GM12872 (cell line): Measurements from ENCODE around the gene GRK1.
A peak's percentile ranks its signal among the peaks of the same experiment; 100 is the strongest.

ENCODE experiments used
- TF ChIP-seq, protein P1 (sequence below): IDR thresholded peaks from 3 replicates; pipeline ENCODE4 v1.5.1; 2011; ENCODE audit warnings: low read depth, mild to moderate bottlenecking, low read length, moderate library complexity; ENCODE audit not compliant: insufficient read depth

Gene GRK1

DNA sequence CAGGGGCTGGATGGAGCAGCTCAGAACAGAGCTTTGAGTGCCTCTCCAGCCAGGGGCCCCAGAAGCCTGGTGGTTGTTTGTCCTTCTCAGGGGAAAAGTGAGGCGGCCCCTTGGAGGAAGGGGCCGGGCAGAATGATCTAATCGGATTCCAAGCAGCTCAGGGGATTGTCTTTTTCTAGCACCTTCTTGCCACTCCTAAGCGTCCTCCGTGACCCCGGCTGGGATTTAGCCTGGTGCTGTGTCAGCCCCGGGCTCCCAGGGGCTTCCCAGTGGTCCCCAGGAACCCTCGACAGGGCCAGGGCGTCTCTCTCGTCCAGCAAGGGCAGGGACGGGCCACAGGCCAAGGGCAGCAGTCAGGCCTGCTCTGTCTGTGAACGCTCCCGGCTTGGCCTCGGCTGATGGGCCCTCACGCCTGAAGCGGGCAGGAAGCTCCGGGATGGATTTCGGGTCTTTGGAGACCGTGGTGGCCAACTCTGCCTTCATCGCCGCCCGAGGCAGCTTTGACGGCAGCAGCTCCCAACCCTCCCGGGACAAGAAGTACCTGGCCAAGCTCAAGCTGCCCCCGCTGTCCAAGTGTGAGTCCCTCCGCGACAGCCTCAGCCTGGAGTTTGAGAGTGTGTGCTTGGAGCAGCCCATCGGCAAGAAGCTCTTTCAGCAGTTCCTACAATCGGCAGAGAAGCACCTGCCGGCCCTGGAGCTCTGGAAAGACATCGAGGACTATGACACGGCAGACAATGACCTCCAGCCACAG lies at the start of gene GRK1:
Gene GRK1, plus strand, starts transcription at position 269 of the 751 bp plus-strand sequence. Its CDS starts 168 bp downstream, at position 437.
- TF ChIP-seq, protein P1, sequence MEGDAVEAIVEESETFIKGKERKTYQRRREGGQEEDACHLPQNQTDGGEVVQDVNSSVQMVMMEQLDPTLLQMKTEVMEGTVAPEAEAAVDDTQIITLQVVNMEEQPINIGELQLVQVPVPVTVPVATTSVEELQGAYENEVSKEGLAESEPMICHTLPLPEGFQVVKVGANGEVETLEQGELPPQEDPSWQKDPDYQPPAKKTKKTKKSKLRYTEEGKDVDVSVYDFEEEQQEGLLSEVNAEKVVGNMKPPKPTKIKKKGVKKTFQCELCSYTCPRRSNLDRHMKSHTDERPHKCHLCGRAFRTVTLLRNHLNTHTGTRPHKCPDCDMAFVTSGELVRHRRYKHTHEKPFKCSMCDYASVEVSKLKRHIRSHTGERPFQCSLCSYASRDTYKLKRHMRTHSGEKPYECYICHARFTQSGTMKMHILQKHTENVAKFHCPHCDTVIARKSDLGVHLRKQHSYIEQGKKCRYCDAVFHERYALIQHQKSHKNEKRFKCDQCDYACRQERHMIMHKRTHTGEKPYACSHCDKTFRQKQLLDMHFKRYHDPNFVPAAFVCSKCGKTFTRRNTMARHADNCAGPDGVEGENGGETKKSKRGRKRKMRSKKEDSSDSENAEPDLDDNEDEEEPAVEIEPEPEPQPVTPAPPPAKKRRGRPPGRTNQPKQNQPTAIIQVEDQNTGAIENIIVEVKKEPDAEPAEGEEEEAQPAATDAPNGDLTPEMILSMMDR, result no peak

DNA sequence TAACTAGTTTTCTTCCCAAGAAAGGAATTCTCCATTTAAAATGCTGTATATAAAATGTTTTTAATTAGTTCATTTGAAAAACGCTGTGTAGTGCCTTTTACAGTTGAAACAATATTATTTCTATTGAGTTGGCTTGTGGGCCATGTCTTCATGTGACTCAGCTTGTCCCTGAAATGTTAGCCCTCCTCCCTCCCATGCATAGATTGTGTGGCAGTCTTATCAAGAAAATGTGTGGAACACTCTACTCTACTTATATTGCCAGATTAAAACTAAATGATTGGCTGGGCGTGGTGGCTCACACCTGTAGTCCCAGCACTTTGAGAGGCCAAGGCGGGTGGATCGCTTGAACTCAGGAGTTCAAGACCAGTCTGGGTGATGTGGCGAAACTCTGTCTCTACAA lies 49.1 kb upstream of the GRK1 start:
- TF ChIP-seq, protein P1, result no peak

DNA sequence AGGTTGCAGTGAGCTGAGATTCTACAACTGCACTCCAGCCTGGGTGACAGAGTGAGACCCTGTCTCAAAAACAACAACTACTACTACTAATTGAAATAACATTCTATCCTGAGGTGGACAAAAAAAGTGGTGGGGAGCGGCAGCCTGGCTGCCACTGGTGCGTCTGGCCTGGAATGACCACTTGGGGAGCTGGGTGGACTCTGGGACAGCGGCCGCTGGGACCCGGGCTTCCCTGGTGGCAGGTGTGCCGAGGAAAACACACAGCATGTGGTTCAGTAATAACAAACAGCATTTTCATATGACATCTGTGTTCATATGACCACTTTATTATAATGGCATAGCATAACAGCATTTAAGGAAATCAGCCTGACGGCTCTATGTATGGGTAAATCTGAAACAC lies 48.6 kb upstream of the GRK1 start:
- TF ChIP-seq, protein P1, result no peak

DNA sequence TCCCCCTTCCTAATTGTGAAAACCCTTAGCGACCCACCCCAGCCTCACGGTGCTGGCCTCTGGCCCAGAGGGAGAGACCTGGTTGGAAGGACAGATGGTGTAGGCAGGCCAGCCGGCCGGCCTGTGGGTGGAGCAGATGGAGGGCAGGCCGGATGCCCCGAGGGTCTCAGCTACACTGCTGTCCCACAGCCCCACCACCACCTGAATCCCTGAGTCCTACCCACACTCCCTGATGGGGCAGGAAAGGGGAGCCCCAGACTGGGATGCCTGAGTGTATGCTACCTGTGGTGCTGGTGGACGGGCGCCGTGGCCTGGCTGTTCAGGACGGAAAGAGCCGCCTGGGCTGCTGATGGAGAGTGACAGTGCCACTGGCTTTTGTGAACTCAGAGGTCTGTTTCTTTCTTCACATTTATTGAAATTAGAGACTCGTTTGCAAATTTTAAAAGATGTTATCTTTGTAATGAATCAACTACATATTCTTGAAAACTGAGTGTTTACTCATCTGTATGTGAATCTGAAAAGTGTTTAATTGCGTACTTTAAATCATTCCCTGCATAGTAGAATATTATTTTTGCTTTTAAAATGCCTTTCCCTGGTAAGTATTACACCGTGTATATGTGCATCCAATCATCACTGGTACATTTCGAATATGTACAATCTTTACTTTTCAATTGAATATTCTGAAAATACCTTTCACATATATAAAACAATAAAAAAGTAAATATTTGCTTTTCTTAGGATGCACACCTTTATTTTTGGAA lies 46.8 kb upstream of the GRK1 start:
- TF ChIP-seq, protein P1, result no peak

DNA sequence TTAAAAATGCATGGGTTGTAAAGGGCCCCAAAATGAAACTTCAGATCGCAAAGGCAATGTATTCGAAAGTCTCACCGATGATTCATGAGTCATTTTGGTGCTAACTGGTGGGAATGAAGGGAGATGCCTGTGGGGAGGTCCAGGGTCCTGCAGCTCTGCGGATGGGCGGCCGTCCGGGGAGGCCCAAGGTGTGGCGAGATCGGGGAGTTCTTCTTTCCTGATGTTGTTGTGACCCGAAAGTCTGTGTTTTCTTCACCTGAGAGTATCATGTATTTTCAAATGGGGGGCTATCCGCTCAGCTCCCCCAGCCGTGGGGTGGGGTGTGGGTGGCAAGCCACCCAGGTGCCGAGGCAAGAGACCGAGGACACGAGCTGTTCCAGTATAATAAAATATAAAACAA lies 46.0 kb upstream of the GRK1 start:
- TF ChIP-seq, protein P1, result no peak

DNA sequence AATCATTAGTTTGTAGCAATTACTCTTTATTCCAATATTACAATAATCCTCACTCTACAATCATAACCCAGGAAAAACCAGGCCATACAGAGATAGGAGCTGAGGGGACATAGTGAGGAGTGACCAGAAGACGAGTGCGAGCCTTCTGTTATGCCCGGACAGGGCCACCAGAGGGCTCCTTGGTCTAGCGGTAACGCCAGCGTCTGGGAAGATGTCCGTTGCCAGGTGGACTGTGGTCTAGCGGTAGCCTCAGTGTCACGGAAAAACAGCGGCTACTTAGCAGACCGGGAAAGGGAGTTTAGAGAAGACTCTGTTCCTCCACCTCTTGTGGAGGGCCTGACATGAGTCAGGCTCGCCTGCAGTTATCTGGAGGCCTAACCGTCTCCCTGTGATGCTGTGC lies 45.5 kb upstream of the GRK1 start:
- TF ChIP-seq, protein P1, result 0 out of 3 replicates have a peak, but pooled peaks have one; percentile 19

DNA sequence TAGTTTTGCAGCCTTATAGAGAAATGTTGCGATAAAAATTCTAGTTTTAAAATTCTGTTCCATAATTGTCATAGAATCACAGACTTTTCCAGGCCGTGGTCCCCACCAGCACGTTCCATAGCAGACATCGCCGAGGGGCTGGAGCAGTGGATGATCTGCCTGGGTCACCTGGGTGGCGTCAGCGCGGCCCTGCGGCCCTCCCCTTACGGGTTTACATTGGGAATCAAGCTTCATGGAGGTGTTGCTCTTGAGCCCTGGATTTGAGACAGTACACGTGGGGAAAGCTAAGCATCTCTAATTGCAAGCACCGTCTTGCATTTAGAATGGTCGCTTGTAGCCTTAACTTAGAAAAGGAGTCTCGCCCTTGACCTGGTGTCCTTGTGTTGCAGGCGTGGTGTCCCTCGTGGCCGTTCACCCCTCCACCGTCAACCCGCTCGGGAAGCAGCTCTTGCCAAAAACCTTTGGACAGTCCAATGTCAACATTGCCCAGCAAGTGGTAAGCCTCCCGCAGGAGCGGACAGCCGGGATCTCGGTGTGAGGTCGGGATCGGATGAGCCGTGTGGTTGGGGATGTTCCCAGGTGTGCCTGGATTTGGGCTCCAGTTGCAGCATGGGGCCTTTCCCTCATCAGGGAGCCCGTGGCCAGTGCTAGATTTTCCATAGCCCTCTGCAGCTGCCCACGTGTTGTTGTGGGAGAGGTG lies 44.1 kb upstream of the GRK1 start:
- TF ChIP-seq, protein P1, result no peak
